Fibroblast of skin of back (primary cell): ENCODE results near the gene SLBP.

Experiments used
- DNase-seq: peaks from one replicate; pipeline ENCODE4 v3.0.0-alpha.2; 2013

SLBP gene

DNA sequence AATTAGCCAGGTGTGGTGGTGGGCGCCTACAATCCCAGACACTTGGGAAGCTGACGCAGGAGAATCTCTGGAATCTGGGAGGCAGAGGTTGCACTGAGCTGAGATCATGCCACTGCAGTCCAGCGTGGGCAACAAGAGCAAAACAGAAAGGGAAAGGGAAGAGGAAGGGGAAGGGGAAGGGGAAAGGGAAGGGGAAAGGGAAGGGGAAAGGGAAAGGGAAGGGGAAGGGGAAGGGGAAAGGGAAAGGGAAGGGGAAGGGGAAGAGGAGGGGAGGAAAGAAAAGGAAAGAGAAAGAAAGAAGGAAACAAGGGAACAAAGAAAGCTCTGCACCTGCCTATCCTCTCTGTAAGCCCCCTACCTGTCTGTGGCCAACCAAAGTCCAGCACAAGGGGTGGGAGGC lies 63.2 kb downstream of the SLBP start:
- DNase-seq = no peak

DNA sequence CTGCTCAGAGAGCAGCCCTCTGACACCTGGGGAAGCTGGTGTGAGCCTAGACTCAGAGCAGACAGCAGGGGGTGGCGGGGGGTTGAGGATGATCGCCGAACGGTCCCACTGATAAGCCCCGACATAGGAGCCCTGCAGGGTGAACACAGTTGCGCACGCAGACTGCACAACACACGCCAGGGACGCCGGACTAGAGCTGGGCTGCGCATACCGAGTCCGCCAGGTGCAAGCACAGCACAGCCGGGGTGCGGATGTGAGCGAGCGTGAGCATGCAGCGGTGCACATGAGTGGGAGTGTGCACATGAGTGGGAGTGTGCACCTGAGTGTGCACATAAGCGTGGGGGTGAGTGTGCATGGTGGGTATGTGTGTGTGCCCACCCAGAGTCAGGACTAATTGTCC lies 64.7 kb downstream of the SLBP start:
- no peak for DNase-seq

DNA sequence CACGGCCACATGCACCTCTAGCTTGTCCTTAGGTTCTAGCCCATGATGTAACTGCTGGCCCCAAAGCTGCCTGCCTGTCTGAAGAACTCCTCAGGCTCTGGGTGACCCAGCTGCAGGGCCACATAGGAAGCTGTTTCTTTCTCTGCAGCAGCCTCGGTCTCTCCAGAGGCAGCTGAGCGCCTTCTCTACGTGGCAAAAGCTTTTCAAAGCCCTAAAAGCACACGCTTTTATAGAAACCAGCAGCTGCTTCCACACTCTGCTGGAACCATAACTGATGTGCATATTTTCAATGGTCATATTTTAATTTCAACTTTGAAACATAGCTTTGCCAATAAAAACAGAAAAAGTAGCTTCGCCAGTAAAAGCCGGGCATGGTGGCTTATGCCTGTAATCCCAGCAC lies 65.4 kb downstream of the SLBP start:
- DNase-seq = no peak

DNA sequence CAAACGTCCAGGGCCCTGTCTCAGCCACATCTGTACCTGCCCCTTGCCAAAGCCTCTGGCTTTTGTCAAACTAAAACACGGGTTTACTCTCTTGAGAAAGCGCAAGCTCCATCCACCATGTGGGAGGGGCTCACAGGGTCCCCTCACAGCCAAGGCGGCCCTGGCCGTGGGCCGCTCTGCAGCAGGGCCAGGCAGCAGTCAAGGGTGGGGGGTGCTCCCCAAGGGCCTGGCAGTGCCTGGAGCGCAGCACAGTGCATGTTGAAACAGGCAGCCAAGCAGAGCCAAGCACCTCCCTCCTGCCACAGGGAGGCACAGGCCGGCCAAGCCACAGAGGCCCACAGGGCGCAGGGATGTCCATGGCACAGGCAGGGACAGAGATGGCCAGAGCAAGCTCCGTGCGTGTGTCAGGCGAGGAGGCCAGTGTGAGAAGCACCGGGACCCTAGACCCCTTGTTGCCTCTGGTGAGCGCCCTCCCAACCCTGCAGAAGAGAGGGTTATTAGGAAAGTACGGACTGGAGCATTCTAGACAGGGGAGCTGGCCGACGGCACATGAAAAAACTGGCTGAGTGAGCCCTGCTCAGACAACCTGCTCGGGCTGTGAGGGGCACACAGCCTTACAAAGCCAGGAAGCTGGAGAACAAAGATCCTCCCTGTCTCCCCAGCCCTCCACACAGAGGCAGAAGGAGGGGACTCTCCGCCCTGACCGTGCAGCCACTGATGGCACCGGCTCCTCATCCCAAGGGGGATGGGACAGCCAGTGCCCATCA lies 67.0 kb downstream of the SLBP start:
- no peak for DNase-seq

GRCh38 chr4:1643971-1644735 lies 68.0 kb downstream of the SLBP start:
- DNase-seq = no peak
